Keratinocyte (primary cell): ENCODE data around the gene TOP3B. TPM values are rescaled to one million over a fixed set of nuclear protein-coding genes. Genes with fewer than 3 reads are reported as not detected.

Source experiments
- DNase-seq: peaks from one replicate; pipeline ENCODE4 v3.0.0-alpha.2; 2011; ENCODE audit warnings: low read depth, missing footprints, low spot score
- FAIRE-seq: peaks from 2 replicates; lab custom pipeline; 2011; peaks lifted over from hg19 to GRCh38; lab: Jason Lieb, UNC
- H2AFZ ChIP-seq: 2 replicates; pipeline ENCODE4 v1.6.0; 2012; ENCODE audit warnings: low read length, control low read depth, inconsistent platforms; ENCODE audit not compliant: control insufficient read depth
- H3K27ac ChIP-seq: 2 replicates; pipeline ENCODE4 v1.5.1; 2011; ENCODE audit warnings: low read length; ENCODE audit not compliant: control insufficient read depth, insufficient read depth
- H3K27me3 ChIP-seq: 3 replicates; pipeline ENCODE4 v1.6.0; 2011; ENCODE audit warnings: low read length; ENCODE audit not compliant: control insufficient read depth, insufficient read depth; ENCODE audit errors: extremely low read depth
- H3K36me3 ChIP-seq, 2 experiments: 2 replicates in 1 of 2; 3 replicates in 1 of 2; pipeline ENCODE4 v1.5.1; 2011; ENCODE audit warnings: low read length in 2 of 2, mild to moderate bottlenecking in 1 of 2; ENCODE audit not compliant: control insufficient read depth in 2 of 2, insufficient read depth in 2 of 2; ENCODE audit errors: extremely low read depth in 1 of 2
- H3K4me1 ChIP-seq: 3 replicates; pipeline ENCODE4 v1.5.1; 2011; ENCODE audit warnings: low read length; ENCODE audit not compliant: control insufficient read depth, insufficient read depth; ENCODE audit errors: extremely low read depth
- H3K4me2 ChIP-seq: 3 replicates; pipeline ENCODE4 v1.6.0; 2011; ENCODE audit warnings: low read depth, low read length; ENCODE audit not compliant: control insufficient read depth, insufficient read depth; ENCODE audit errors: extremely low read depth
- H3K4me3 ChIP-seq, 3 experiments: fragments of 200-600 bp in 1 of 3; sonication (generic) in 1 of 3; 2 replicates in 2 of 3; 3 replicates in 1 of 3; pipeline ENCODE4 v1.5.1; 2011 to 2016; ENCODE audit warnings: low read length in 3 of 3, mild to moderate bottlenecking in 3 of 3, control low read depth in 2 of 3, inconsistent platforms in 1 of 3, low read depth in 1 of 3, mixed read lengths in 1 of 3, mixed run types in 1 of 3, moderate library complexity in 1 of 3; ENCODE audit not compliant: control insufficient read depth in 2 of 3, insufficient read depth in 2 of 3; ENCODE audit errors: extremely low read depth in 1 of 3
- H3K79me2 ChIP-seq: 2 replicates; pipeline ENCODE4 v1.6.0; 2012; ENCODE audit warnings: low read length; ENCODE audit not compliant: control insufficient read depth, insufficient read depth
- H3K9ac ChIP-seq: 3 replicates; pipeline ENCODE4 v1.6.0; 2011; ENCODE audit warnings: low read length; ENCODE audit not compliant: control insufficient read depth, insufficient read depth; ENCODE audit errors: extremely low read depth
- H3K9me1 ChIP-seq: 3 replicates; pipeline ENCODE4 v1.6.0; 2011; ENCODE audit warnings: low read length; ENCODE audit not compliant: control insufficient read depth, insufficient read depth; ENCODE audit errors: extremely low read depth
- H3K9me3 ChIP-seq: 2 replicates; pipeline ENCODE4 v1.5.1; 2012; ENCODE audit warnings: low read depth, low read length; ENCODE audit not compliant: control insufficient read depth
- H4K20me1 ChIP-seq: 3 replicates; pipeline ENCODE4 v1.6.0; 2011; ENCODE audit warnings: low read length; ENCODE audit not compliant: control insufficient read depth, insufficient read depth; ENCODE audit errors: extremely low read depth
- CTCF ChIP-seq, 3 experiments: IDR thresholded peaks in 1 of 3; conservative IDR thresholded peaks in 1 of 3; optimal IDR thresholded peaks in 1 of 3; 2 replicates in 2 of 3; 3 replicates in 1 of 3; pipeline versions ENCODE3 to v1.5.1; 2011; ENCODE audit warnings: low read length in 3 of 3, mild to moderate bottlenecking in 3 of 3, moderate library complexity in 2 of 3, control low read depth in 1 of 3, inconsistent platforms in 1 of 3; ENCODE audit not compliant: insufficient read depth in 2 of 3; ENCODE audit errors: extremely low read depth in 1 of 3
- EZH2 ChIP-seq: IDR thresholded peaks from one replicate; pipeline ENCODE4 v1.6.1; 2012; ENCODE audit warnings: inconsistent platforms, mild to moderate bottlenecking, low read length, moderate library complexity
- dilution Hi-C: fragments of 300-500 bp; cut with MboI; formaldehyde crosslinking; loops from one replicate; pipeline ENCODE4 v1.7.0; 2020; ENCODE audit warnings: low sequenced_read_pairs; ENCODE audit not compliant: extremely low pct_ligation_motif_present
- polyA plus RNA-seq, 5 experiments: library from polyadenylated mRNA; depleted of rRNA in 3 of 5; stranded (reverse) in 3 of 5; stranded (forward) in 1 of 5; unstranded in 1 of 5; fragments of >200 nt; gene quantifications; 1 replicate in 1 of 5; 2 replicates in 3 of 5; 3 replicates in 1 of 5; pipeline versions ENCODE4 v1.2.1 to v1.2.3, GENCODE V29; 2011 to 2012; ENCODE audit warnings: missing spikeins in 2 of 5, low read depth in 1 of 5, low replicate concordance in 1 of 5

Gene TOP3B
- polyA plus RNA-seq, 1 donor (not counting 4 experiments of a cell fraction or from before 2014, with no cell fraction given): 13.8 TPM

GRCh38 chr22:21972293-21972779 is 10.3 kb downstream of the TOP3B start:
- dilution Hi-C loops: no loop called here
- no peak for FAIRE-seq
- H3K9me1 ChIP-seq: no peaks in the 10 kb centered on the region
- peaks cover 4% of the 10 kb centered on the region for H3K79me2 ChIP-seq
- H3K4me2 ChIP-seq: no peak overlapping the region
- TF ChIP-seq EZH2 (no peak), CTCF (optimal IDR thresholded peaks at IDR 0.05 in 1 of 3, IDR thresholded peaks at IDR 0.05 in 1 of 3, conservative IDR thresholded peaks at IDR 0.05 in 1 of 3; ENCODE audit: extremely low read depth in 1 of 3, insufficient read depth in 2 of 3, low read length in 3 of 3) (peak; percentile 71 to 95 (median 88))
- no peak for DNase-seq
- no peaks in the 10 kb centered on the region for H3K27me3 ChIP-seq
- peaks cover 49 to 60% of the 10 kb centered on the region in 2 experiments for H3K36me3 ChIP-seq
- H4K20me1 ChIP-seq: peaks cover 5% of the 10 kb centered on the region
- peaks cover 6% of the 10 kb centered on the region for H3K4me1 ChIP-seq
- no peak overlapping the region for H3K4me3 ChIP-seq
- H2AFZ ChIP-seq: no peak overlapping the region
- H3K27ac ChIP-seq: no peak overlapping the region
- no peaks in the 10 kb centered on the region for H3K9me3 ChIP-seq
- H3K9ac ChIP-seq: no peak overlapping the region

GRCh38 chr22:21971858-21972275 is 10.7 kb downstream of the TOP3B start:
- no peak for TF ChIP-seq CTCF (optimal IDR thresholded peaks at IDR 0.05 in 1 of 3, IDR thresholded peaks at IDR 0.05 in 1 of 3, conservative IDR thresholded peaks at IDR 0.05 in 1 of 3; ENCODE audit: extremely low read depth in 1 of 3, insufficient read depth in 2 of 3, low read length in 3 of 3)
- TF ChIP-seq EZH2: no peak
- no peak for FAIRE-seq
- Histone ChIP-seq H3K9me3 (no peaks in the 10 kb centered on the region), H3K79me2 (peaks cover 4% of the 10 kb centered on the region), H4K20me1 (peaks cover 5% of the 10 kb centered on the region), H3K4me2 (no peak overlapping the region), H3K4me1 (peaks cover 6% of the 10 kb centered on the region), H3K36me3 (peaks cover 53 to 64% of the 10 kb centered on the region in 2 experiments), H3K9ac (no peak overlapping the region), H2AFZ (no peak overlapping the region), H3K4me3 (no peak overlapping the region), H3K27ac (no peak overlapping the region), H3K27me3 (no peaks in the 10 kb centered on the region), H3K9me1 (no peaks in the 10 kb centered on the region)
- DNase-seq: no peak
- dilution Hi-C loops: no loop called here
